ENCODE data around the gene JARID2.
"Not testable (repeated sequence)": the region's sequence is repeated elsewhere in the genome, so short reads cannot be mapped to it uniquely, and the experiment has no call there.

Gene JARID2

DNA sequence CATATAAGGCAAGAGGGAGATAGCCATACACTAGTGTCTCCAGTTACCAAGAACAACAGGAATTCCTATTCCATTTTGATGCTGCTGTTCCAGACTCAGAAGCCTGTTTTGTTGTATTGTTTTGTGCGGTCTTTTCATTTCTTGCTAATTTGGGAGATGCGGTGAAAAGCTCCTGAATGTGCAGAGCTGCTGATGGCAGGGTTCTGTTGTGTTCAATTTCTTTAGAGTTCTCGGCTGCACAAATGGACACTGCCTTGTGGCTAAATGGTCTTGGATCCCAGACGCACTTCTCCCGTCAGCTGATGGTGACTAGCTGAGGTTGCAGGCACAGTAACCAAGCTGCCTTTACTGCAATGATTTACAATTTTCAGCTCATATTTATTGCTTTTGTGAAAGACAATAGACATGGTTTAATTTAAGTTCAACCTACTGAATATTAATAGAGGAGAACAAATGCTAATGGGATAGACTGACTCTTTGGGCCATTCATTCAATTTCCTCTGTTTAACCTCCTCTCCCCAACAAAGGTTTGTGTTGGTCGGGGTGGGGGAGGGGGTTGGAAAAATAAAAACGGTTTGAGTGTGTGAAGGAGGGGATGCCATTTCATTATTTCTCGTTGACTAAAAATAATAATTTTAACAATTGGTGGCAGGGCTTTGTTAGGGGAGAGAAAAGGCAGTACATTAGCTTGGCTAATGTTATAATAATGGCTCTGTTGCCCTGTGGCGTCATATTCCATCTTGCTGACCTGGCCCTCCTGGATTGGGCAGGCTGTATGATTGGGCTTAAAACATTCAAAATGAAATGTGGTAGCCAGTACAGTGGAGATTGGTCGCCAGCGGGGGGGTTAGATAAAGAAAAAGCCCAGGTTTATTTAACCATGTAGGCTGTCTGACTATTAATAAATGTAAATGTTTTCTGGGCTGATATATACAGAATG is 159.5 kb downstream of the JARID2 start:
- DNase-seq = no peak

DNA sequence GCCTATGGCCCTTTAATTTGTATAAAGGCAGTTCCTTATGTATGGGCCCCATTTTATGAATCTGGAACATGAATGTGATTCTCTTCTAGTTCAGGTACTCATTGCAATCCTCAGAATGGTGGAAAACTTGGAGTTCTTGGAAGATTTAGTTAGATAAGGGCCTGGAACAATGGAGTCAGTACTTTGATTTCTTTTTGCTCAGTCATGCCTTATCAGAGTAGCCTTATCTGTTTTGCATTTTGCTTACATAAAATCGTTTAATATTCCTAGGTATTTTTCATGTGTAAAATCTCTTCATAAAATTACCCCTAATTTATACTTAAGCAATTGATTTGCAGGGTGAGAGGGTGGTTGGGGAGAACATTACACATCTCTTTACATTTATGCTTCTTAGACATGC is 160.6 kb downstream of the JARID2 start:
- no peak for DNase-seq

DNA sequence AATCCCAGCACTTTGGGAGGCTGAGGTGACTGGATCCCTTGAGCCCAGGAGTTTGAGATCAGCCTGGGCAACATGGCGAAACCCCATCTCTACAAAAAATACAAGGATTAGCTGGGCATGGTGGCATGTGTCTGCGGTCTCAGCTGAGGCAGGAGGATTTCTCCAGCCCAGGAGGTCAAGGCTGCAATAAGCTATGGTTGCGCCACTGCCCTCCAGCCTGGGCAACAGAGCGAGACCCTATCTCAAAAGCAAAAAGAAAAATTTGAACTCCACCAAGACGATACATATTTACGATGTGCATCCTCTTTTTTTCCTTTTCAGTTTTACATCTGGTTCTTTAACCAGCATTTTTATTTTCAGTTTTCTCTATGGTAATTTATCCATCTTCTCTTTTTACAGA is 162.1 kb downstream of the JARID2 start:
- DNase-seq = no peak

- DNase-seq = no peak
Observed at GRCh38 chr6:15408758-15409157, 162.9 kb downstream of the JARID2 start.

GRCh38 chr6:15409301-15410125 is 163.6 kb downstream of the JARID2 start:
- DNase-seq = no peak

DNA sequence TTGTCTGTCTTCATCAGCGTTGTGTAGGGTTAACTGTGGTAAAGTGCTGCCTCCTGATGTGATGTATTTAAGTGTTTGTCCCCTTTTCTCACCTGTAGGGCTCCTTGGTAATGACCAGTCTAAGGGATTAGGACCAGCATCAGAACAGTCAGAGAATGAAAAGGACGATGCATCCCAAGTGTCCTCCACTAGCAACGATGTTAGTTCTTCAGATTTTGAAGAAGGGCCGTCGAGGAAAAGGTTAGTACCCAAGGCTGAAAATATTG is 164.2 kb downstream of the JARID2 start:
- DNase-seq = no peak

DNA sequence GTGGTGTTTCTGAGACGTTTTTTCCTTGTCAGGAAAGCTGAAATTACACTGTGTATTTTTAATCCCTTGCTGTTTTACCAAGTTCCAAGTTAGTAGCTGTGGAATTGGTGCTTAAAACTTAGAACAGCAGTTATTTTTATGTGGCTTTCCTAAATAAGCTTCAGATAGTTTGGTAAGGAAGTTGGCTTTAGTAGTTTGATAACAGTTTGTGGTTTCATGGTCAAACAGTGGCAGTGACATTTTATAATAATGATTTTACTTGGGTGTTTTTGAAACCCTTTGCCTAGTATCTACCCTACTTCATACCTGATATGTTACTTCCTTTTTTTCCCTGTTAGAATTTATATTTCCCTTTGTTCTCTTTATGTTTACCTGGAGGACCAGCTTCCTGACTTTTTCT is 164.9 kb downstream of the JARID2 start:
- DNase-seq = no peak

DNA sequence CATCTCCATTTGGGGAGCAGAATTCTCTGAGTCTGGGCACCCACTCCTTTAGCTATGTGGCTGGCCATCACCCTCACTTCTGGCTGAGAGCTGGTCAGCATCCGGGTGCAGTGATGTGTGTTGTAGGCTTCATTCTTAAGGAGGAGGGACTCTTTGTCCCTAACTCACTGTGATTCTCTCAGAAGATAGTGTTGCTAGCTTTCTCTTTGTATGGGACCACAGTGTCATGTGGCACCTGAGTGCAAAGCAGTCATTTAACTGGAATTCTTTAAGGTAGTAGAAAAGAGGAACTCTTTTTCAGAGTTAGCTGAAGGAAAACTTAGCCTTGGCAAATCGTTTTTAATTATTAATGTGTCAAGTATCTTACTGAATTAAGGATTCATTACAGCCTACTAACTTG is 165.9 kb downstream of the JARID2 start:
- DNase-seq = no peak

GRCh38 chr6:15412767-15413166 is 166.9 kb downstream of the JARID2 start:
- DNase-seq = no peak

DNA sequence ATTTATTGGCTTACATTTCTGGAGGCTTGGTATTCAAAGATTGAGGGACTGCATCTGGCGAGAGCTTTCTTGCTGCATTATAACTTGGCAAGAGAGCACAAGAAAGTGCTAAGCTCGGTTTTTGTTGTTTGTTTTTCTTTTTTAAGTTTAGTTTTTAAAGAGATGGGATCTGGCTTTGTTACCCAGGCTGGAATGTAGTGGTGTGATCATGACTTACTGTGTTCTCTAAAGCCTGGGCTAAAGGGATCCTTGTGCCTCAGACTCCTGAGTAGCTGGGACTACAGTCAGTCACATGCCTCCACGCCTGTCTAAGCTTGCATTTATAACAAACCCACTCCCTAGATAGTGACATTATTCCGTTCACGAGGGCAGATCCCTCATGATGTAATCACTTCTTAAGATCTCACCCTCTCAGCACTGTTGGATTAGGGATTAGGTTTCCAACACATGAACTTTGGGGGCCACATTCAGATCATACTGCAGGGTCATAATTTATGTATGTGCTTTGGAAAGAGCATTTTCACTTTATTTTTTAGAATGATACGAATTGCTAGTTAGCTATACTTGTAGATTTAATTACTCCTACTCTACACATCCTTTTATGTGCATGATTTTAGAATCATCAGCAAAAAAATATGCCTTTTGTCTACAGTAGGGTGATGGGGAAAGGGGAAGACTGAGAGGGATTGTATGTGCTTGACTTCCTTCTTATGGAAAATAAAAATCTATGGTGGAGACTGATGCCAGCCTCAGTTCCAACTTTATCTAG is 167.8 kb downstream of the JARID2 start:
- DNase-seq = no peak

GRCh38 chr6:15414235-15414612 is 168.4 kb downstream of the JARID2 start:
- no peak for DNase-seq

DNA sequence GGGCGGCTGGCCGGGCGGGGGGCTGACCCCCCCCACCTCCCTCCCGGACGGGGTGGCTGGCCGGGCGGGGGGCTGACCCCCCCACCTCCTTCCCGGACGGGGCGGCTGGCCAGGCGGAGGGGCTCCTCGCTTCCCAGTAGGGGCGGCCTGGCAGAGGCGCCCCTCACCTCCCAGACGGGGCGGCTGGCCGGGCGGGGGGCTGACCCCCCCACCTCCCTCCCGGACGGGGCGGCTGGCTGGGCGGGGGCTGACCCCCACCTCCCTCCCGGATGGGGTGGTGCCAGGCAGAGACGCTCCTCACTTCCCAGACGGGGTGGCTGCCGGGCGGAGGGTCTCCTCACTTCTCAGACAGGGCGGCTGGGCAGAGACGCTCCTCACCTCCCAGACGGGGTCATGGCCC is 169.8 kb downstream of the JARID2 start:
- DNase-seq = not testable (repeated sequence)

- DNase-seq = no peak
Observed at GRCh38 chr6:15416932-15417509, 171.2 kb downstream of the JARID2 start.

- no peak for DNase-seq
Observed at GRCh38 chr6:15417811-15418210, 171.9 kb downstream of the JARID2 start.

- DNase-seq = no peak
Observed at GRCh38 chr6:15419493-15419892, 173.6 kb downstream of the JARID2 start.

GRCh38 chr6:15420959-15421438 is 175.1 kb downstream of the JARID2 start:
- no peak for DNase-seq

GRCh38 chr6:15421945-15422733 is 176.3 kb downstream of the JARID2 start:
- no peak for DNase-seq

- no peak for DNase-seq
Observed at GRCh38 chr6:15423286-15423993, 177.6 kb downstream of the JARID2 start.

DNA sequence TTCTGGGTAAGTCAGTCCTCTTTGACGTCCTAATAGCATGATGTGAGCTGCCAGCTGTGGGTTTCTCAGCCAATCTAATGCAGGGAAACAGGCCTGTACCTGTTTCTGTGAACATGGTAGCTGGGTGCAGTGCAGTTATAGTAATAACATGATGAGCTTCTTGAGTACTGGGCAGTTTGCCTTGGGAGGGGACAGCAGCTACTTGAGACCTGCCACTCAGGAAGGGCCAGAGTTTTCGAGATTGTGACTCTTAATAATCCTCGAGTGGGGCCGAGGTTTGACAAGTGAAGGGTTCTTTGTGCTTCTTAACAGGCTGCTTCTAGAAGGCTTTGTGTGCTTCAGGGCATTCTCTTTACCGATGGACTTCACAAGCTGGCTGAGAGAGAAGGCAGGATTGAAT is 180.1 kb downstream of the JARID2 start:
- no peak for DNase-seq

GRCh38 chr6:15426395-15426794 is 180.5 kb downstream of the JARID2 start:
- DNase-seq = no peak

- DNase-seq = no peak
Observed at GRCh38 chr6:15426901-15427300, 181.0 kb downstream of the JARID2 start.
